ENCODE data around the gene PPM1K.

DNA sequence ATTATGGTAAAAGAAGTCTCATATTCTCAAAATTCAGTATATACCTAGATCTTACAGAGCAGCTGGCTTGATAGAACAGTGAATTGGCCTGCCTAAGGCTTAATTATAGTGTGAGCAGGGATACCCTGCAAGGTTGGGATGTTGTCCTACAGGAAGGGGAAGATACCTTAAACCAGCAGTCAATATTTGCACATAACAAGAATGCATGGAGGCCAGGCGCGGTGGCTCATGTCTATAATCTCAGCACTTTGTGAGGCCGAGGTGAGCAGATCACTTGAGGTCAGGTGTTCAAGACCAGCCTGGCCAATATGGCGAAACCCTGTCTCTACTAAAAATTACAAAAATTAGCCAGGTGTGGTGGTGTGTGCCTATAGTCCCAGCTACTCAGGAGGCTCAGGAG, 67.2 kb downstream of the PPM1K start:
- TF ChIP-seq, protein P1, sequence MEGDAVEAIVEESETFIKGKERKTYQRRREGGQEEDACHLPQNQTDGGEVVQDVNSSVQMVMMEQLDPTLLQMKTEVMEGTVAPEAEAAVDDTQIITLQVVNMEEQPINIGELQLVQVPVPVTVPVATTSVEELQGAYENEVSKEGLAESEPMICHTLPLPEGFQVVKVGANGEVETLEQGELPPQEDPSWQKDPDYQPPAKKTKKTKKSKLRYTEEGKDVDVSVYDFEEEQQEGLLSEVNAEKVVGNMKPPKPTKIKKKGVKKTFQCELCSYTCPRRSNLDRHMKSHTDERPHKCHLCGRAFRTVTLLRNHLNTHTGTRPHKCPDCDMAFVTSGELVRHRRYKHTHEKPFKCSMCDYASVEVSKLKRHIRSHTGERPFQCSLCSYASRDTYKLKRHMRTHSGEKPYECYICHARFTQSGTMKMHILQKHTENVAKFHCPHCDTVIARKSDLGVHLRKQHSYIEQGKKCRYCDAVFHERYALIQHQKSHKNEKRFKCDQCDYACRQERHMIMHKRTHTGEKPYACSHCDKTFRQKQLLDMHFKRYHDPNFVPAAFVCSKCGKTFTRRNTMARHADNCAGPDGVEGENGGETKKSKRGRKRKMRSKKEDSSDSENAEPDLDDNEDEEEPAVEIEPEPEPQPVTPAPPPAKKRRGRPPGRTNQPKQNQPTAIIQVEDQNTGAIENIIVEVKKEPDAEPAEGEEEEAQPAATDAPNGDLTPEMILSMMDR (IDR thresholded peaks at IDR 0.05): no peak
- TF ChIP-seq POLR2A (IDR thresholded peaks at IDR 0.05): no peak
